ENCODE data around the gene CLCNKA.

The CLCNKA gene

DNA sequence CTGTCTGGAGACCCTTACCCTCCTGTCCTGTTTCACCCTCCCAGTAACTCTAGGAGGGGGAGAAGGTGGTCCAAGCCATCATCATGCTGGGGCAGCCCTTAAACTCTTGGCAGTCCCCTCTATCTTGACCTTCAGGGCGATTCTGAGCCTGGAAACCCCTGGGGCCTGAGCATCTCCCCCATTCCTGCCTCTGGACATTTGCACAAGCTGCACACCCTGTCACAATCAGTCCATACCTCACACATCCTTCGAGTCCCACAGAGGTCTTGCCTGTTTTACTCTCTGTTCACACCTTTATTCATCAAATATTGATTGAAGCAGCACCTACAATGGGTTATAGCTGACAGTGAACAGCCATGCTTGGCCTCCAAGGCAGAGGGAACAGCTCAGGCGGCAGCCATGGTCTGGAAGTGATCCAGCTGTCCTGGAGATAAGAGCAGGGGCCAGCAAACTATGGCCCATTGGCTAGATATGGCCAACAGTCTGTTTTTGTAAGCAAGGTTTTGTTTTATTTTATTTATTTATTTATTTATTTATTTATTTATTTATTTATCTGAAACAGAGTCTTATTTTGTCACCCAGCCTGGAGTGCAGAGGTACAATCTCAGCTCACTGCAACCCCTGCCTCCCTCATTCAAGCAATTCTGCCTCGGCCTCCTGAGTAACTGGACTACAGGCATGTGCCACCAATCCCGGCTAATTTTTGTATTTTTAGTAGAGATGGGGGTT, 58.8 kb downstream of the CLCNKA start:
- no peak for TF ChIP-seq FOXP2 (optimal IDR thresholded peaks at IDR 0.05; ENCODE audit: borderline replicate concordance, extremely low read depth, extremely low read length, insufficient read depth)
- TF ChIP-seq TAF1 (IDR thresholded peaks at IDR 0.05; ENCODE audit: borderline replicate concordance, insufficient read depth, low read length): no peak
- TF ChIP-seq SIN3A (IDR thresholded peaks at IDR 0.05; ENCODE audit: borderline replicate concordance, insufficient read depth, low read length): no peak
- TF ChIP-seq, protein P1, sequence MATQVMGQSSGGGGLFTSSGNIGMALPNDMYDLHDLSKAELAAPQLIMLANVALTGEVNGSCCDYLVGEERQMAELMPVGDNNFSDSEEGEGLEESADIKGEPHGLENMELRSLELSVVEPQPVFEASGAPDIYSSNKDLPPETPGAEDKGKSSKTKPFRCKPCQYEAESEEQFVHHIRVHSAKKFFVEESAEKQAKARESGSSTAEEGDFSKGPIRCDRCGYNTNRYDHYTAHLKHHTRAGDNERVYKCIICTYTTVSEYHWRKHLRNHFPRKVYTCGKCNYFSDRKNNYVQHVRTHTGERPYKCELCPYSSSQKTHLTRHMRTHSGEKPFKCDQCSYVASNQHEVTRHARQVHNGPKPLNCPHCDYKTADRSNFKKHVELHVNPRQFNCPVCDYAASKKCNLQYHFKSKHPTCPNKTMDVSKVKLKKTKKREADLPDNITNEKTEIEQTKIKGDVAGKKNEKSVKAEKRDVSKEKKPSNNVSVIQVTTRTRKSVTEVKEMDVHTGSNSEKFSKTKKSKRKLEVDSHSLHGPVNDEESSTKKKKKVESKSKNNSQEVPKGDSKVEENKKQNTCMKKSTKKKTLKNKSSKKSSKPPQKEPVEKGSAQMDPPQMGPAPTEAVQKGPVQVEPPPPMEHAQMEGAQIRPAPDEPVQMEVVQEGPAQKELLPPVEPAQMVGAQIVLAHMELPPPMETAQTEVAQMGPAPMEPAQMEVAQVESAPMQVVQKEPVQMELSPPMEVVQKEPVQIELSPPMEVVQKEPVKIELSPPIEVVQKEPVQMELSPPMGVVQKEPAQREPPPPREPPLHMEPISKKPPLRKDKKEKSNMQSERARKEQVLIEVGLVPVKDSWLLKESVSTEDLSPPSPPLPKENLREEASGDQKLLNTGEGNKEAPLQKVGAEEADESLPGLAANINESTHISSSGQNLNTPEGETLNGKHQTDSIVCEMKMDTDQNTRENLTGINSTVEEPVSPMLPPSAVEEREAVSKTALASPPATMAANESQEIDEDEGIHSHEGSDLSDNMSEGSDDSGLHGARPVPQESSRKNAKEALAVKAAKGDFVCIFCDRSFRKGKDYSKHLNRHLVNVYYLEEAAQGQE (IDR thresholded peaks at IDR 0.05; ENCODE audit: insufficient read depth in 1 of 2, low read depth in 2 of 2, low read length in 2 of 2): no peak
- TF ChIP-seq POLR2AphosphoS5 (IDR thresholded peaks at IDR 0.05; ENCODE audit: low read depth, low read length): no peak

DNA sequence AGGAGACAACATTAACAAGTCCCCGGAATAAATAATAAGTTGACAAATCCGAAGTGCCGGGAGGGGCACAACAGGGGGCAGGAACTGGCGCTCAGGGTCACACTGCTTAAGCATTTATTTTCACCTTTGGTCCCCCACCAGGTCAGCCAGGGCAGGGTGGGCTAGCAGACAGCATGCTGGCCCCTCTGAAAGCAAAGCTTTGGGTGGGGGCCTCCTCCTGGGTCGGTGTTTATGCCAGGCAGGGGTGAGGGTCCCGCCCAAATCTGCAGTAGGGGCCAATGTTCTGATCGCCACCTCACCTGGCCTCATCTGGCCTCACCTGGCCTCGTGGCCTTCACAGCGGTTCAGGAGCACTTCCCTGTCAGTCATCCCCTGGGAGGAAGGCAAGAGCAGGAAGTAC, 59.8 kb downstream of the CLCNKA start:
- TF ChIP-seq, protein P1 (IDR thresholded peaks at IDR 0.05; ENCODE audit: insufficient read depth in 1 of 2, low read depth in 2 of 2, low read length in 2 of 2): no peak
- TF ChIP-seq TAF1 (IDR thresholded peaks at IDR 0.05; ENCODE audit: borderline replicate concordance, insufficient read depth, low read length) (no peak), FOXP2 (optimal IDR thresholded peaks at IDR 0.05; ENCODE audit: borderline replicate concordance, extremely low read depth, extremely low read length, insufficient read depth) (no peak), POLR2AphosphoS5 (IDR thresholded peaks at IDR 0.05; ENCODE audit: low read depth, low read length) (no peak), SIN3A (IDR thresholded peaks at IDR 0.05; ENCODE audit: borderline replicate concordance, insufficient read depth, low read length) (no peak)

DNA sequence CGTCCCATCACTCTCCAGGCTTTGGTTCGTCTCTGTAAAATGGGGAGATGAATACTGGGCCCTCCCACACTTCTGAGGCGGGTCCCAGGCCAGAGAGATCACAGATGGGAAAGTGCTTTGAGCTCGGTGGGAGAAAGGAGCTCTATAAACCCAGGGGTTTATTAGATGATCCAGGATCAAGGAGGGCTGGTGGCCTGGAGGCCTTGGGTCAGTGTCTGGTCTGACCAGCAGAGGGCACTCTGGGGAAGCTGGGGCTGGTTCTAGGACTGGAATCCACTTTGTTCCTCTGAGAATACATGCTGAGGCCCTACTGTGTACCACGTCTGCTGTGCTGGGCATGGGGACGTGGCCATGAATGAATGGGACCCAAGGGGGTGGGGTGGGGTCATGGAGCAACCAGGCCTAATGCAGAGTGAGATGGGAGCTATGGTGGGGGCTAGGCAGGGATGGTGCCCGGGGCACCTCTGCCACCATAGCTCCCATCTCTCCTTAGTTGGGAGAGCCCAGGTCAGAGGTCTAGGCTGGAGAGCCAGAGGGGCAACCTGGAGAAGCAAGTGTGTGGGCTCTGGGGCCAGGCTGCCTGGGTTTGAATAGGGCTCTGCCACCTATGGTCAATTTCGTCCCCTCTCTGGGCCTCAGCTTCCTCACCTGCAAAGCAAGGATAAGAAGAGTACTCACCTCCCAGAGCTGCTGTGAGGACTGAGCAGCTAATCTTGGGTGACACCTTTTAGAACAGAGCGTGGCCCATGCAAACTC, 60.6 kb downstream of the CLCNKA start:
- TF ChIP-seq, protein P1 (IDR thresholded peaks at IDR 0.05; ENCODE audit: insufficient read depth in 1 of 2, low read depth in 2 of 2, low read length in 2 of 2): no peak
- TF ChIP-seq FOXP2 (optimal IDR thresholded peaks at IDR 0.05; ENCODE audit: borderline replicate concordance, extremely low read depth, extremely low read length, insufficient read depth): no peak
- no peak for TF ChIP-seq POLR2AphosphoS5 (IDR thresholded peaks at IDR 0.05; ENCODE audit: low read depth, low read length)
- TF ChIP-seq TAF1 (IDR thresholded peaks at IDR 0.05; ENCODE audit: borderline replicate concordance, insufficient read depth, low read length): no peak
- no peak for TF ChIP-seq SIN3A (IDR thresholded peaks at IDR 0.05; ENCODE audit: borderline replicate concordance, insufficient read depth, low read length)

DNA sequence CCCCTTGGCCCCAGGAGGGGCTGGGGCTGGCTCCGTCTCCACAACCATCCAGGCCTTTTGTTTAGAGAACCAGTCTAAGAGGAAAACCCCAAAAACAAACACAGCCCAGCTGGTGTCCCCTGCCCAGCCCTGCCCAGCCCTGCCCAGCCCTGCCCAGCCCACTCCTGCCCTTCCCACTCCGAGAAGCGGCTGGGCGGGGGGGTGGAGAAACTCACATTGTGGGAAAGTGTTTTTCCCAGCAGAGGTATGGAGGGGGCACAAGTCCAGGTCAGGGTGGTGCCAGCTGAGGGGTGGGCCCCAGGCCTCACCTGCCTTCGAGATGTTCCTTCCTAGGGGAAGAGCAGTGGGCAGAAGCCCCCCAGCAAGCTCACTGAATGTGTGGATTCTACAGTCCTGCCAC, 61.6 kb downstream of the CLCNKA start:
- TF ChIP-seq FOXP2 (optimal IDR thresholded peaks at IDR 0.05; ENCODE audit: borderline replicate concordance, extremely low read depth, extremely low read length, insufficient read depth) (no peak), POLR2AphosphoS5 (IDR thresholded peaks at IDR 0.05; ENCODE audit: low read depth, low read length) (no peak), TAF1 (IDR thresholded peaks at IDR 0.05; ENCODE audit: borderline replicate concordance, insufficient read depth, low read length) (no peak), SIN3A (IDR thresholded peaks at IDR 0.05; ENCODE audit: borderline replicate concordance, insufficient read depth, low read length) (no peak)
- TF ChIP-seq, protein P1 (IDR thresholded peaks at IDR 0.05; ENCODE audit: insufficient read depth in 1 of 2, low read depth in 2 of 2, low read length in 2 of 2): no peak
